ENCODE measurements around the gene HBG1.

- TF ChIP-seq CTCF (conservative IDR thresholded peaks at IDR 0.05; ENCODE audit: low read length) = no peak
- no peak for TF ChIP-seq EZH2phosphoT487 (IDR thresholded peaks at IDR 0.05; ENCODE audit: borderline replicate concordance, low read depth, low read length)
Measured at GRCh38 chr11:5274395-5274794, 24.7 kb upstream of the HBG1 start.

Measured in OCI-LY7 (cell line).